SK-N-SH treated with all-trans-retinoic acid at 6 μM for 48 hours (cell line): ENCODE data around the gene TRMT61A.

Experiments
- ATAC-seq: fragments of 200-7000 bp; cut with Tn5 transposase; 3 replicates; pipeline ENCODE4 v1.9.1; 2020; ENCODE audit warnings: mild to moderate bottlenecking, moderate library complexity
- ARNTL ChIP-seq: fragments of 450-650 bp; formaldehyde crosslinking; IDR thresholded peaks from 2 replicates; pipeline ENCODE4 v1.5.0; 2020; ENCODE audit warnings: low read depth, mild to moderate bottlenecking, moderate library complexity, borderline replicate concordance
- BACH2 ChIP-seq: fragments of 250-450 bp; sonication (Bioruptor Pico); IDR thresholded peaks from 2 replicates; pipeline ENCODE4 v1.9.0; 2021; ENCODE audit warnings: mild to moderate bottlenecking, borderline replicate concordance
- CSDC2 ChIP-seq: fragments of 250-450 bp; sonication (Bioruptor Pico); IDR thresholded peaks from 2 replicates; pipeline ENCODE4 v1.5.0; 2020; ENCODE audit warnings: mild to moderate bottlenecking, moderate library complexity
- ESRRG ChIP-seq: fragments of 250-450 bp; sonication (Bioruptor Pico); IDR thresholded peaks from 2 replicates; pipeline ENCODE4 v1.6.1; 2021; ENCODE audit warnings: mild to moderate bottlenecking
- GLIS3 ChIP-seq: fragments of 250-450 bp; sonication (Bioruptor Pico); IDR thresholded peaks from 2 replicates; pipeline ENCODE4 v1.5.0; 2020; ENCODE audit warnings: mild to moderate bottlenecking, moderate library complexity
- ISL1 ChIP-seq: fragments of 250-450 bp; sonication (Bioruptor Pico); IDR thresholded peaks from 2 replicates; pipeline ENCODE4 v2.1.2; 2022; ENCODE audit warnings: mild to moderate bottlenecking, moderate library complexity
- OSR1 ChIP-seq: fragments of 250-450 bp; sonication (Bioruptor Pico); IDR thresholded peaks from 2 replicates; pipeline ENCODE4 v1.8.0; 2022; ENCODE audit warnings: moderate library complexity, mild to moderate bottlenecking, inconsistent platforms
- PPARA ChIP-seq: fragments of 250-450 bp; sonication (Bioruptor Pico); IDR thresholded peaks from 2 replicates; pipeline ENCODE4 v1.5.0; 2020; ENCODE audit warnings: mild to moderate bottlenecking, borderline replicate concordance
- RARB ChIP-seq: fragments of 250-450 bp; sonication (Bioruptor Pico); IDR thresholded peaks from 2 replicates; pipeline ENCODE4 v1.8.0; 2021; ENCODE audit warnings: mild to moderate bottlenecking, moderate library complexity
- SNAI2 ChIP-seq: fragments of 250-450 bp; sonication (Bioruptor Pico); IDR thresholded peaks from 2 replicates; pipeline ENCODE4 v1.5.0; 2020; ENCODE audit warnings: mild to moderate bottlenecking, moderate library complexity
- TOX ChIP-seq: fragments of 250-450 bp; sonication (Bioruptor Pico); IDR thresholded peaks from 2 replicates; pipeline ENCODE4 v1.8.0; 2021; ENCODE audit warnings: mild to moderate bottlenecking, moderate library complexity, borderline replicate concordance
- ZC3H10 ChIP-seq: fragments of 250-450 bp; sonication (Bioruptor Pico); IDR thresholded peaks from 2 replicates; pipeline ENCODE4 v1.5.1; 2021; ENCODE audit warnings: mild to moderate bottlenecking, moderate library complexity
- ZFP3 ChIP-seq: fragments of 250-450 bp; sonication (Bioruptor Pico); IDR thresholded peaks from 2 replicates; pipeline ENCODE4 v1.5.0; 2020; ENCODE audit warnings: mild to moderate bottlenecking, moderate library complexity
- ZFP30 ChIP-seq: fragments of 450-650 bp; formaldehyde crosslinking; IDR thresholded peaks from 2 replicates; pipeline ENCODE4 v1.5.0; 2022; ENCODE audit warnings: mild to moderate bottlenecking, moderate library complexity
- ZNF565 ChIP-seq: fragments of 450-650 bp; formaldehyde crosslinking; conservative IDR thresholded peaks from 2 replicates; pipeline ENCODE4 v1.5.0; 2020; ENCODE audit warnings: low read depth, mild to moderate bottlenecking, moderate library complexity
- ZNF70 ChIP-seq: fragments of 450-650 bp; formaldehyde crosslinking; IDR thresholded peaks from 2 replicates; pipeline ENCODE4 v1.5.0; 2020; ENCODE audit warnings: mild to moderate bottlenecking, moderate library complexity
- ZNF8 ChIP-seq: fragments of 450-650 bp; formaldehyde crosslinking; IDR thresholded peaks from 2 replicates; pipeline ENCODE4 v1.5.0; 2020; ENCODE audit warnings: mild to moderate bottlenecking, moderate library complexity
- TF ChIP-seq, protein P1 (sequence below): fragments of 250-450 bp; sonication (Bioruptor Pico); IDR thresholded peaks from 2 replicates; pipeline ENCODE4 v1.8.0; 2020; ENCODE audit warnings: mild to moderate bottlenecking, moderate library complexity, borderline replicate concordance
- TF ChIP-seq, protein P2 (sequence below): fragments of 250-450 bp; sonication (Bioruptor Pico); IDR thresholded peaks from 2 replicates; pipeline ENCODE4 v1.5.1; 2021; ENCODE audit warnings: mild to moderate bottlenecking, moderate library complexity
- TF ChIP-seq, protein P3 (sequence below): fragments of 250-450 bp; sonication (Bioruptor Pico); IDR thresholded peaks from 2 replicates; pipeline ENCODE4 v1.8.0; 2021; ENCODE audit warnings: low read depth, mild to moderate bottlenecking, moderate library complexity, borderline replicate concordance
- TF ChIP-seq, protein P4 (sequence below): fragments of 250-450 bp; sonication (Bioruptor Pico); IDR thresholded peaks from 2 replicates; pipeline ENCODE4 v1.5.0; 2020; ENCODE audit warnings: mild to moderate bottlenecking, moderate library complexity

Gene TRMT61A

DNA sequence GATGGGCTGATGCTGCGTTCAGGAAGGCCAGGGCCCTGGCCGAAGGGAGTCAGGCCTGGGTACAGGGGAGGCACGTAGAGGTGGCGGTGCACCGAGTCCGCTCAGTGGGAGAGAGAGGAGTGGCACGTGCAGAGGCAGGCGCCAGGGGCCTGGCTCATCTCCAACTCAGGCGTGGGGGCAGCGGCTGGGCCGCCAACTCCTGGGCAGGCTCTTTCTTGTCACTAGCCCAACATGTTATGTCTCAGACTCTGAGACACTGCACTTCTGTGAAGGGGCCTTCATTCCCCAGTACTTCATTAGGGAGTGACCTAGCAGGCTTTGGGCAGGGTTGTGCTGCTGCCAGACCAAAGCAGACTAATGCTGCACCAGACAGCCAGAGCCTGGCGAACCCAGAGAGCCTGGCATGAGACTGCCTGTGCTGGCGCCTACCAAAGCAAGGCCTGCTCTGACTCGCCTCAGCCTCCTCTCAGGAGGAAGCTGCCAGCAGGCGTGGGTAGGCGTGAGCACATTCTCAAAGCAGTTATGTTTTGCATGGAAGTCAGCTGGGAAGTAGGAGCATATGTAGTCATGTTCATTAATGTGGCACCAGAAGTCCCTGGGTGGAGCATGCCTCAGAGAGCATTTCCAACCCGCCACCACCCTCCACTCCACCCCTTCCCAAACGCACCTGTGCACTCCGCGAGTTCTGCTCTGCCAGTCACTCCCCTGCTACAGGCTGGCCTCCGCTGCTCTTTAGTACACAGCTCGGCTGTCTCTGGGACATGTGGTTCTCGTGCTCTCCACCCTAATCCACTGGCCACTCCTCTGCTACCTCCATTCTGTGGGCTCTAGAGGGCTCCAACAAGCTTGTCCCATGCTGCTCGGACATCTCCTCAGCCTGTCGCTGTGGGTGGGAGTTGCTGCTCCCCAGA, 16.0 kb upstream of the TRMT61A start:
- peak; percentile 43 for ATAC-seq
- TF ChIP-seq ISL1 (no peak), ZFP30 (no peak), ZNF70 (no peak), ZFP3 (CRISPR knock-in tag) (no peak), ZNF565 (CRISPR knock-in tag) (no peak), SNAI2 (CRISPR knock-in tag) (no peak), GLIS3 (CRISPR knock-in tag) (no peak), ZNF8 (CRISPR knock-in tag) (no peak), CSDC2 (CRISPR knock-in tag) (no peak), BACH2 (no peak), OSR1 (CRISPR knock-in tag) (no peak), ARNTL (CRISPR knock-in tag) (no peak)
- TF ChIP-seq, protein P1, sequence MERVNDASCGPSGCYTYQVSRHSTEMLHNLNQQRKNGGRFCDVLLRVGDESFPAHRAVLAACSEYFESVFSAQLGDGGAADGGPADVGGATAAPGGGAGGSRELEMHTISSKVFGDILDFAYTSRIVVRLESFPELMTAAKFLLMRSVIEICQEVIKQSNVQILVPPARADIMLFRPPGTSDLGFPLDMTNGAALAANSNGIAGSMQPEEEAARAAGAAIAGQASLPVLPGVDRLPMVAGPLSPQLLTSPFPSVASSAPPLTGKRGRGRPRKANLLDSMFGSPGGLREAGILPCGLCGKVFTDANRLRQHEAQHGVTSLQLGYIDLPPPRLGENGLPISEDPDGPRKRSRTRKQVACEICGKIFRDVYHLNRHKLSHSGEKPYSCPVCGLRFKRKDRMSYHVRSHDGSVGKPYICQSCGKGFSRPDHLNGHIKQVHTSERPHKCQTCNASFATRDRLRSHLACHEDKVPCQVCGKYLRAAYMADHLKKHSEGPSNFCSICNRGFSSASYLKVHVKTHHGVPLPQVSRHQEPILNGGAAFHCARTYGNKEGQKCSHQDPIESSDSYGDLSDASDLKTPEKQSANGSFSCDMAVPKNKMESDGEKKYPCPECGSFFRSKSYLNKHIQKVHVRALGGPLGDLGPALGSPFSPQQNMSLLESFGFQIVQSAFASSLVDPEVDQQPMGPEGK, result no peak
- TF ChIP-seq, protein P2, sequence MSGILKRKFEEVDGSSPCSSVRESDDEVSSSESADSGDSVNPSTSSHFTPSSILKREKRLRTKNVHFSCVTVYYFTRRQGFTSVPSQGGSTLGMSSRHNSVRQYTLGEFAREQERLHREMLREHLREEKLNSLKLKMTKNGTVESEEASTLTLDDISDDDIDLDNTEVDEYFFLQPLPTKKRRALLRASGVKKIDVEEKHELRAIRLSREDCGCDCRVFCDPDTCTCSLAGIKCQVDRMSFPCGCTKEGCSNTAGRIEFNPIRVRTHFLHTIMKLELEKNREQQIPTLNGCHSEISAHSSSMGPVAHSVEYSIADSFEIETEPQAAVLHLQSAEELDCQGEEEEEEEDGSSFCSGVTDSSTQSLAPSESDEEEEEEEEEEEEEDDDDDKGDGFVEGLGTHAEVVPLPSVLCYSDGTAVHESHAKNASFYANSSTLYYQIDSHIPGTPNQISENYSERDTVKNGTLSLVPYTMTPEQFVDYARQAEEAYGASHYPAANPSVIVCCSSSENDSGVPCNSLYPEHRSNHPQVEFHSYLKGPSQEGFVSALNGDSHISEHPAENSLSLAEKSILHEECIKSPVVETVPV (CRISPR knock-in tag), result no peak
- TF ChIP-seq, protein P3, sequence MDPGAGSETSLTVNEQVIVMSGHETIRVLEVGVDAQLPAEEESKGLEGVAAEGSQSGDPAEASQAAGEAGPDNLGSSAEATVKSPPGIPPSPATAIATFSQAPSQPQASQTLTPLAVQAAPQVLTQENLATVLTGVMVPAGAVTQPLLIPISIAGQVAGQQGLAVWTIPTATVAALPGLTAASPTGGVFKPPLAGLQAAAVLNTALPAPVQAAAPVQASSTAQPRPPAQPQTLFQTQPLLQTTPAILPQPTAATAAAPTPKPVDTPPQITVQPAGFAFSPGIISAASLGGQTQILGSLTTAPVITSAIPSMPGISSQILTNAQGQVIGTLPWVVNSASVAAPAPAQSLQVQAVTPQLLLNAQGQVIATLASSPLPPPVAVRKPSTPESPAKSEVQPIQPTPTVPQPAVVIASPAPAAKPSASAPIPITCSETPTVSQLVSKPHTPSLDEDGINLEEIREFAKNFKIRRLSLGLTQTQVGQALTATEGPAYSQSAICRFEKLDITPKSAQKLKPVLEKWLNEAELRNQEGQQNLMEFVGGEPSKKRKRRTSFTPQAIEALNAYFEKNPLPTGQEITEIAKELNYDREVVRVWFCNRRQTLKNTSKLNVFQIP, result no peak
- TF ChIP-seq, protein P4, sequence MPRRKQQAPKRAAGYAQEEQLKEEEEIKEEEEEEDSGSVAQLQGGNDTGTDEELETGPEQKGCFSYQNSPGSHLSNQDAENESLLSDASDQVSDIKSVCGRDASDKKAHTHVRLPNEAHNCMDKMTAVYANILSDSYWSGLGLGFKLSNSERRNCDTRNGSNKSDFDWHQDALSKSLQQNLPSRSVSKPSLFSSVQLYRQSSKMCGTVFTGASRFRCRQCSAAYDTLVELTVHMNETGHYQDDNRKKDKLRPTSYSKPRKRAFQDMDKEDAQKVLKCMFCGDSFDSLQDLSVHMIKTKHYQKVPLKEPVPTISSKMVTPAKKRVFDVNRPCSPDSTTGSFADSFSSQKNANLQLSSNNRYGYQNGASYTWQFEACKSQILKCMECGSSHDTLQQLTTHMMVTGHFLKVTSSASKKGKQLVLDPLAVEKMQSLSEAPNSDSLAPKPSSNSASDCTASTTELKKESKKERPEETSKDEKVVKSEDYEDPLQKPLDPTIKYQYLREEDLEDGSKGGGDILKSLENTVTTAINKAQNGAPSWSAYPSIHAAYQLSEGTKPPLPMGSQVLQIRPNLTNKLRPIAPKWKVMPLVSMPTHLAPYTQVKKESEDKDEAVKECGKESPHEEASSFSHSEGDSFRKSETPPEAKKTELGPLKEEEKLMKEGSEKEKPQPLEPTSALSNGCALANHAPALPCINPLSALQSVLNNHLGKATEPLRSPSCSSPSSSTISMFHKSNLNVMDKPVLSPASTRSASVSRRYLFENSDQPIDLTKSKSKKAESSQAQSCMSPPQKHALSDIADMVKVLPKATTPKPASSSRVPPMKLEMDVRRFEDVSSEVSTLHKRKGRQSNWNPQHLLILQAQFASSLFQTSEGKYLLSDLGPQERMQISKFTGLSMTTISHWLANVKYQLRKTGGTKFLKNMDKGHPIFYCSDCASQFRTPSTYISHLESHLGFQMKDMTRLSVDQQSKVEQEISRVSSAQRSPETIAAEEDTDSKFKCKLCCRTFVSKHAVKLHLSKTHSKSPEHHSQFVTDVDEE, result no peak

DNA sequence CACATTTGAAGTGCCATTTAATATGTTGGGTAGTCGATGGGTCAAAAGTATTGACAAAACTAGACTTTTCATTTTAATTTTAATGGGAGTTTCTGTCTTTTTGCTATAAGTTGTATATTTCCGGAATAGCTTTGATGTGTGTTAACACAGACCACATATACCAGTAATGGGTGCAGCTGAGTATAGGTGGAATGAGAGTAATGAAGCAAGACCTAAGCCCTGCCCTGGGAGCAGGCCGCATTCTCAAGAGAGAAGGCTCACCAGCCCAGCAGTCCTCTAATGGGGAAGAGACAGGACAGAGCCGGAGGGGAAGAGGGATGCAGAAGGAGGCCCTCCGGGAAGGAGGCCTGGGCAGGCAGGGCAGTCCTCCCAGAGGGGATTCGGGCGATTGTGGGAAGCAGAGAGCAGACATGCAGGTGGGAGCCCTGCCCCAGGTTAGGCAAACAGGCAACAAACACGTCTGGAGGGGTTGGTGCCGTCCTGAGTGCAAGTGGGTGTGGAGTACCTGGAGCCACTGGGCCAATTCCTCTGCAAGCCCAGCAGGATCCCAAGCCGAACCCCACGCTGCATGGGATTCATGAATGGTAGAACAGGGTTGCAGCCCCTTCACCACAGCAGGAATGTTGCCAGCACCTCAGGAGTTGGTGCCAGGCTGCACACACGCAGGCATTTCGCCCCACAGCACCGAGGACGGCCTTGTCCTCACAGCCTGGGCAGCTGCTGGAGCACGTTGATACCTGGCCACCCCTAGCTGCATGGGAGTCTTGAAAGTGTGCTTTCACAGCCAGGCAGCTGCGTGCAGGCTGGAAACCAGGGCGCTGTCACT, 14.2 kb upstream of the TRMT61A start:
- TF ChIP-seq, protein P1, result no peak
- TF ChIP-seq PPARA (CRISPR knock-in tag), result no peak
- TF ChIP-seq ISL1, result no peak
- TF ChIP-seq RARB (CRISPR knock-in tag), result no peak
- TF ChIP-seq TOX (CRISPR knock-in tag), result no peak
- no peak for TF ChIP-seq CSDC2 (CRISPR knock-in tag)
- TF ChIP-seq ZC3H10 (CRISPR knock-in tag), result no peak
- TF ChIP-seq, protein P2 (CRISPR knock-in tag), result no peak
- TF ChIP-seq, protein P4, result no peak
- TF ChIP-seq ESRRG (CRISPR knock-in tag), result no peak
- ATAC-seq, result no peak
